Panc1 (cell line): ENCODE measurements around the gene TTLL11. TPM values are rescaled to one million over a fixed set of nuclear protein-coding genes. Genes with fewer than 3 reads are reported as not detected.

Experiments
- ATAC-seq: fragments of 200-7000 bp; cut with Tn5 transposase; 2 replicates; pipeline ENCODE4 v1.9.1; 2020; ENCODE audit warnings: mild to moderate bottlenecking, moderate library complexity
- BruUV-seq: library from RNA; stranded (reverse); fragments of 400-500 nt; replicated peaks from 2 replicates; lab custom pipeline; 2021; lab: Mats Ljungman, UMichigan
- CTCF ChIA-PET: fragments of 300-600 bp; sonication (Branson Sonifier 250); formaldehyde crosslinking; loops from one replicate; lab custom pipeline; 2022; ENCODE audit warnings: antibody characterized with exemption; lab: Charles Lee
- POLR2A ChIA-PET: fragments of 300-600 bp; sonication (Branson Sonifier 250); formaldehyde crosslinking; loops from one replicate; lab custom pipeline; 2022; ENCODE audit warnings: antibody characterized with exemption; lab: Charles Lee
- DNase-seq: peaks from one replicate; pipeline ENCODE4 v3.0.0-alpha.2; 2010; ENCODE audit warnings: low read depth, low spot score
- H3K27ac ChIP-seq: 2 replicates; pipeline ENCODE4 v1.5.1; 2011; ENCODE audit warnings: mild to moderate bottlenecking, low read length, inconsistent platforms
- H3K27me3 ChIP-seq: fragments of 200-500 bp; sonication (Bioruptor generic); 2 replicates; pipeline ENCODE4 v1.6.0; 2014; ENCODE audit warnings: low read length, inconsistent platforms; ENCODE audit not compliant: control insufficient read depth, insufficient read depth
- H3K36me3 ChIP-seq: fragments of 200-500 bp; sonication (Bioruptor generic); 2 replicates; pipeline ENCODE4 v1.5.1; 2014; ENCODE audit warnings: inconsistent platforms, mild to moderate bottlenecking, low read length, moderate library complexity; ENCODE audit not compliant: control insufficient read depth, insufficient read depth
- H3K4me1 ChIP-seq: 2 replicates; pipeline ENCODE4 v1.5.1; 2011; ENCODE audit warnings: inconsistent platforms, mild to moderate bottlenecking, low read length, moderate library complexity; ENCODE audit not compliant: control insufficient read depth, insufficient read depth
- H3K4me3 ChIP-seq, 2 experiments: 2 replicates each; pipeline ENCODE4 v1.5.1; 2011 to 2012; ENCODE audit warnings: low read depth in 2 of 2, low read length in 2 of 2, mild to moderate bottlenecking in 2 of 2, inconsistent platforms in 1 of 2, moderate library complexity in 1 of 2
- H3K9me3 ChIP-seq: fragments of 200-500 bp; sonication (Bioruptor generic); 2 replicates; pipeline ENCODE4 v1.5.1; 2014; ENCODE audit warnings: low read depth, mild to moderate bottlenecking, inconsistent platforms, low read length, moderate library complexity; ENCODE audit not compliant: control insufficient read depth, insufficient read depth
- POLR2AphosphoS5 ChIP-seq: IDR thresholded peaks from 2 replicates; pipeline ENCODE4 v1.6.1; 2012; ENCODE audit warnings: mild to moderate bottlenecking, low read depth, low read length, moderate library complexity
- SIN3A ChIP-seq: IDR thresholded peaks from 2 replicates; pipeline ENCODE4 v1.6.1; 2012; ENCODE audit warnings: low read depth, mild to moderate bottlenecking, low read length, moderate library complexity, borderline replicate concordance; ENCODE audit not compliant: insufficient read depth
- TCF7L2 ChIP-seq: IDR thresholded peaks from 2 replicates; pipeline ENCODE4 v1.6.1; 2011; ENCODE audit warnings: mild to moderate bottlenecking, low read depth, low read length, inconsistent platforms
- in situ Hi-C: cut with HindIII; loops from 2 replicates; pipeline ENCODE4 v1.10.0; 2016; ENCODE audit warnings: low sequenced_read_pairs, low pct_unique_long_range_greater_than_20kb
- intact Hi-C: fragments of 100-400 bp; cut with micrococcal nuclease; formaldehyde crosslinking; loops from one replicate; pipeline ENCODE4 v1.10.0; 2022; ENCODE audit not compliant: unreplicated experiment
- total RNA-seq: library from RNA; stranded (reverse); gene quantifications from one replicate; pipeline ENCODE4 v1.2.1, GENCODE V29; 2021; ENCODE audit not compliant: unreplicated experiment
- TF ChIP-seq, protein P1 (sequence below): fragments of 450-650 bp; IDR thresholded peaks from 2 replicates; pipeline ENCODE4 v1.5.1; 2017; ENCODE audit warnings: mild to moderate bottlenecking
- TF ChIP-seq, protein P2 (sequence below), 2 experiments: IDR thresholded peaks; 2 replicates each; pipeline ENCODE4 v1.6.1; 2011 to 2012; ENCODE audit warnings: low read depth in 2 of 2, control low read depth in 1 of 2, low read length in 1 of 2, mild to moderate bottlenecking in 1 of 2, moderate library complexity in 1 of 2; ENCODE audit not compliant: insufficient read depth in 1 of 2

TTLL11 gene
- total RNA-seq, 1 experiment from 2014 or later, result 1.1 TPM

DNA sequence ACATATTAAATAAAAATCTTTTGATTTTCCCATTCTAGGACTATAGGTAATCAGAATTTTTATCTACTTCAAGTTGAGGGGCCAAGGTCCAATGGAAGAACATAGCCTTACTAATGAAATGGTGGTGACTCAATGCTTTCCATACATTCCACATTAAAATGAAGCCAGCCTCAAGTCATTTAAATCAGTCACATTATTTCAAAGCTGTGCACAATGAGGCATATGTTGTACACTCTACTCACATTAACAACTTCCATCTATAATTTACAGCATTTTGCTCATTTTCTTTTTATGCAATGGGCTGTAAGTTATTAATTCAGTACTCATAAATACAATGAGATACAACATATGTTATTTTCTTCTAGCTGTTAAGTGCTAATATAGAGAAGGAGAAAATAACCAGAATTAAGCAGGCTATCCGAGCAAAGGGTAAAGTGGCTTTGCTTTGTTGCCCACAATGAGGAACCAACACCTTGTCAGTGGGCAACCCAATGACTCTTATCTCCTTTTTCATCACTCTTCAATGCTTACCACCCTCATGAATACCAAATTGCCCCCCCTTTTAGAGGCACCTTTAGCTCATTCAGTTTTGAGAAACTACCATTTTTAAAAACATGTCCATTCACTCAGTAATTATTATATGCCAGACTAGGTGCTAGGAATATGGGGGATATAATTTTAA, 52.4 kb downstream of the TTLL11 start:
- CTCF ChIA-PET, result no interaction called here
- in situ Hi-C loops, result no loop called here
- POLR2A ChIA-PET, result no interaction called here

DNA sequence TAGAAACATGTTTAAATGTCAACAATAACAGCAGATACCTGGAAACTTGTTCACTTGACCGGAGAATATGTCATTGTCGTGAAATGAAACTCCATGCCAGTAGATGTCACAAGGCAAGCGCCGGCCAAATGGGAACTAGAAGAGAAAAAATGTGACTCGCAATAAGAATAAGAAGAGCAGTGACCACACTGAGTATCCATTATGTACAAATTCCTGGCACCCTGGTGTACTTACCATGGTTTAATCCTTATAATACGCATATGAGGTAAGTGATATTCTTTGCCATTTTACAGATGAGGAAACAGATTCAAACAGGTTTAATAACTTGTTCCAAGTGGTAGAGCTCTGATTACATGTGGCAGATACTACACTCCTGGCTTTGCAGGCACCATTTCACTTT, 53.9 kb downstream of the TTLL11 start:
- H3K4me1 ChIP-seq, result no peaks in the 10 kb centered on the region
- POLR2A ChIA-PET, result no interaction called here
- intact Hi-C loops, result no loop called here
- H3K27ac ChIP-seq, result no peak overlapping the region
- H3K36me3 ChIP-seq, result no peaks in the 10 kb centered on the region
- BruUV-seq, result no TSS peak
- H3K27me3 ChIP-seq, result no peaks in the 10 kb centered on the region
- TF ChIP-seq TCF7L2, result no peak
- no peak for TF ChIP-seq POLR2AphosphoS5
- TF ChIP-seq, protein P1, sequence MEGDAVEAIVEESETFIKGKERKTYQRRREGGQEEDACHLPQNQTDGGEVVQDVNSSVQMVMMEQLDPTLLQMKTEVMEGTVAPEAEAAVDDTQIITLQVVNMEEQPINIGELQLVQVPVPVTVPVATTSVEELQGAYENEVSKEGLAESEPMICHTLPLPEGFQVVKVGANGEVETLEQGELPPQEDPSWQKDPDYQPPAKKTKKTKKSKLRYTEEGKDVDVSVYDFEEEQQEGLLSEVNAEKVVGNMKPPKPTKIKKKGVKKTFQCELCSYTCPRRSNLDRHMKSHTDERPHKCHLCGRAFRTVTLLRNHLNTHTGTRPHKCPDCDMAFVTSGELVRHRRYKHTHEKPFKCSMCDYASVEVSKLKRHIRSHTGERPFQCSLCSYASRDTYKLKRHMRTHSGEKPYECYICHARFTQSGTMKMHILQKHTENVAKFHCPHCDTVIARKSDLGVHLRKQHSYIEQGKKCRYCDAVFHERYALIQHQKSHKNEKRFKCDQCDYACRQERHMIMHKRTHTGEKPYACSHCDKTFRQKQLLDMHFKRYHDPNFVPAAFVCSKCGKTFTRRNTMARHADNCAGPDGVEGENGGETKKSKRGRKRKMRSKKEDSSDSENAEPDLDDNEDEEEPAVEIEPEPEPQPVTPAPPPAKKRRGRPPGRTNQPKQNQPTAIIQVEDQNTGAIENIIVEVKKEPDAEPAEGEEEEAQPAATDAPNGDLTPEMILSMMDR, result no peak
- TF ChIP-seq, protein P2, sequence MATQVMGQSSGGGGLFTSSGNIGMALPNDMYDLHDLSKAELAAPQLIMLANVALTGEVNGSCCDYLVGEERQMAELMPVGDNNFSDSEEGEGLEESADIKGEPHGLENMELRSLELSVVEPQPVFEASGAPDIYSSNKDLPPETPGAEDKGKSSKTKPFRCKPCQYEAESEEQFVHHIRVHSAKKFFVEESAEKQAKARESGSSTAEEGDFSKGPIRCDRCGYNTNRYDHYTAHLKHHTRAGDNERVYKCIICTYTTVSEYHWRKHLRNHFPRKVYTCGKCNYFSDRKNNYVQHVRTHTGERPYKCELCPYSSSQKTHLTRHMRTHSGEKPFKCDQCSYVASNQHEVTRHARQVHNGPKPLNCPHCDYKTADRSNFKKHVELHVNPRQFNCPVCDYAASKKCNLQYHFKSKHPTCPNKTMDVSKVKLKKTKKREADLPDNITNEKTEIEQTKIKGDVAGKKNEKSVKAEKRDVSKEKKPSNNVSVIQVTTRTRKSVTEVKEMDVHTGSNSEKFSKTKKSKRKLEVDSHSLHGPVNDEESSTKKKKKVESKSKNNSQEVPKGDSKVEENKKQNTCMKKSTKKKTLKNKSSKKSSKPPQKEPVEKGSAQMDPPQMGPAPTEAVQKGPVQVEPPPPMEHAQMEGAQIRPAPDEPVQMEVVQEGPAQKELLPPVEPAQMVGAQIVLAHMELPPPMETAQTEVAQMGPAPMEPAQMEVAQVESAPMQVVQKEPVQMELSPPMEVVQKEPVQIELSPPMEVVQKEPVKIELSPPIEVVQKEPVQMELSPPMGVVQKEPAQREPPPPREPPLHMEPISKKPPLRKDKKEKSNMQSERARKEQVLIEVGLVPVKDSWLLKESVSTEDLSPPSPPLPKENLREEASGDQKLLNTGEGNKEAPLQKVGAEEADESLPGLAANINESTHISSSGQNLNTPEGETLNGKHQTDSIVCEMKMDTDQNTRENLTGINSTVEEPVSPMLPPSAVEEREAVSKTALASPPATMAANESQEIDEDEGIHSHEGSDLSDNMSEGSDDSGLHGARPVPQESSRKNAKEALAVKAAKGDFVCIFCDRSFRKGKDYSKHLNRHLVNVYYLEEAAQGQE (IDR thresholded peaks at IDR 0.05; ENCODE audit: insufficient read depth in 1 of 2, low read depth in 2 of 2, low read length in 1 of 2), result no peak
- no peak for TF ChIP-seq SIN3A
- DNase-seq, result no peak
- in situ Hi-C loops, result no loop called here
- H3K4me3 ChIP-seq, result no peak overlapping the region
- CTCF ChIA-PET, result interaction anchor here (0.6 kb wide), 1 partner anchor 425 kb away, joined by 4 read pairs; no protein-coding TSS in a partner anchor
- no peak for ATAC-seq
- no peaks in the 10 kb centered on the region for H3K9me3 ChIP-seq

More for the DNA sequence above, 52.4 kb downstream of the TTLL11 start:
- TF ChIP-seq POLR2AphosphoS5, result no peak
- TF ChIP-seq, protein P2 (IDR thresholded peaks at IDR 0.05; ENCODE audit: insufficient read depth in 1 of 2, low read depth in 2 of 2, low read length in 1 of 2), result no peak
- no peaks in the 10 kb centered on the region for H3K27me3 ChIP-seq
- no peaks in the 10 kb centered on the region for H3K4me1 ChIP-seq
- H3K27ac ChIP-seq, result no peak overlapping the region
- DNase-seq (no peak), ATAC-seq (no peak)
- no peak overlapping the region for H3K4me3 ChIP-seq
- H3K36me3 ChIP-seq, result no peaks in the 10 kb centered on the region
- no peaks in the 10 kb centered on the region for H3K9me3 ChIP-seq
- intact Hi-C loops, result no loop called here
- BruUV-seq, result no TSS peak
